Measurements from ENCODE around the gene MAGEA6.
A peak's percentile ranks its signal among the peaks of the same experiment; 100 is the strongest.
"Not testable (repeated sequence)": the region's sequence is repeated elsewhere in the genome, so short reads cannot be mapped to it uniquely, and the experiment has no call there.

The MAGEA6 gene, protein sequence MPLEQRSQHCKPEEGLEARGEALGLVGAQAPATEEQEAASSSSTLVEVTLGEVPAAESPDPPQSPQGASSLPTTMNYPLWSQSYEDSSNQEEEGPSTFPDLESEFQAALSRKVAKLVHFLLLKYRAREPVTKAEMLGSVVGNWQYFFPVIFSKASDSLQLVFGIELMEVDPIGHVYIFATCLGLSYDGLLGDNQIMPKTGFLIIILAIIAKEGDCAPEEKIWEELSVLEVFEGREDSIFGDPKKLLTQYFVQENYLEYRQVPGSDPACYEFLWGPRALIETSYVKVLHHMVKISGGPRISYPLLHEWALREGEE

DNA sequence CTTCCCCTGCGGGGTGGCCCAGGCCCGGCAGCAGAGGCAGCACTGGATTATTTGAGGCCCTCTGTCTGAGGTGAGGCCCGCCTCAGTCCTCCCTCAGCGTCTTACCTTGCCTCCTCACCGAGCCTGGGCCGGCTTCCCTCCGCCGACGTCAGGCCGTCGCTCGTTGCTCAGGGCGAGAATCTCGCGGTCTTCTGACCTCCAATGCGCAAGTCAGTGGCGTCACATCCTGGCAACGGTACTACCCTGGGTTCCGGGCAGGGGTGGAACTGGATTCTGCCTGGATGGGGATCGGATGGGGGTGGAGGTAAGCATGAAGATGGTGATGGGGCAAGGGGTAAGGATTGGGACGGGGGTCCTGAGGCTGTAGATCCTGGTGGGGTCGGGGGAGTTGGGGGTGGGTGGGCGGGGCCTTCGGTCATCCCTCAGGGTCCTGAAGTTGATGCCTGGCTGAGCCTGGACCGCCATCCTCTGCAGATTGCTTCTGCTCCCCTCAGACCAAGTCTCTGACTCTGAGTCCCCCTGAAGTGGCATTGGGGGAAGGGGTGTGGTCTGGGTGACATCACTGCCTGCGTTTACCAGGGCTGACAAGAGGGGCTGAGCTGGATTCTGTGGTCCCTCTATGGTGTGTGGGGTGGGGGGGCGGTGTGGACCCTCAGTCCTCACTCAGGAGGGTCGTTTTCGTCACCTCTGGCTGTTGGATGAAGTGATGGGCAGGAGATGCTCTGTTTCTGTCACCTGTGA is at the start of gene MAGEA6:
Gene MAGEA6, minus strand, starts transcription at position 141 of the 741 bp plus-strand sequence. CDS start 2,039 bp downstream, outside the sequence.
- not testable (repeated sequence) for TF ChIP-seq FOXM1 (IDR thresholded peaks at IDR 0.05; ENCODE audit: borderline replicate concordance, low read depth); TCF12 (IDR thresholded peaks at IDR 0.05; ENCODE audit: low read depth); TAF1 (IDR thresholded peaks at IDR 0.05; ENCODE audit: low read depth)

- TF ChIP-seq YY1 (IDR thresholded peaks at IDR 0.05; ENCODE audit: low read depth) (no peak), USF1 (IDR thresholded peaks at IDR 0.05) (no peak), TEAD4 (IDR thresholded peaks at IDR 0.05) (no peak), EGR1 (IDR thresholded peaks at IDR 0.05) (no peak), CEBPB (IDR thresholded peaks at IDR 0.05) (no peak), REST (IDR thresholded peaks at IDR 0.05; ENCODE audit: low read depth) (no peak)
Observed at GRCh38 chrX:152819266-152819665, 49.8 kb upstream of the MAGEA6 start.

DNA sequence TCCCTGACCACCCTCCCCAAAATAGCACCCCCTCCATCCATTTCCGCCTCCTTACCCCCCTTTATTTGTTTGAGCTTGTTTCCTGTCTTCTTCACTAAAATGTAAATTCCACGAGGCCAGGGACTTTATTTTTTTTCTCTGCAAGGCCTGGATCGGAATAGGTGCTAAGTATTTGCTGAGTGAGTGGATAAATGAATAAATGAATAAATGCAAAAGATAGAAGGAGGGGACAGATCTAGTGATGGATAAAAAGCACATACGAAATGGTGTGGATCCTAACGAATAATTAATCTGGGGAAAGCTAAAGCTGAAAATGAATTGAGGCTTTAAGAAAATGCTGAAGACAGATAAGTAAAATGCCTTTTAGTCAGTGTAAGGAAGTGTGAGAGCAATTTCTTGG is 48.9 kb upstream of the MAGEA6 start:
- TF ChIP-seq RAD21 (IDR thresholded peaks at IDR 0.05; ENCODE audit: low read depth) (no peak), NFIC (IDR thresholded peaks at IDR 0.05) (no peak), USF1 (IDR thresholded peaks at IDR 0.05) (no peak), REST (IDR thresholded peaks at IDR 0.05; ENCODE audit: low read depth) (no peak), TCF12 (IDR thresholded peaks at IDR 0.05; ENCODE audit: low read depth) (no peak), TEAD4 (IDR thresholded peaks at IDR 0.05) (no peak), CREB1 (IDR thresholded peaks at IDR 0.05; ENCODE audit: low read depth) (no peak), EP300 (IDR thresholded peaks at IDR 0.05; ENCODE audit: borderline replicate concordance) (no peak), MAX (IDR thresholded peaks at IDR 0.05) (no peak), CEBPB (IDR thresholded peaks at IDR 0.05) (no peak), TAF1 (IDR thresholded peaks at IDR 0.05; ENCODE audit: low read depth) (no peak), FOXM1 (IDR thresholded peaks at IDR 0.05; ENCODE audit: borderline replicate concordance, low read depth) (no peak)

DNA sequence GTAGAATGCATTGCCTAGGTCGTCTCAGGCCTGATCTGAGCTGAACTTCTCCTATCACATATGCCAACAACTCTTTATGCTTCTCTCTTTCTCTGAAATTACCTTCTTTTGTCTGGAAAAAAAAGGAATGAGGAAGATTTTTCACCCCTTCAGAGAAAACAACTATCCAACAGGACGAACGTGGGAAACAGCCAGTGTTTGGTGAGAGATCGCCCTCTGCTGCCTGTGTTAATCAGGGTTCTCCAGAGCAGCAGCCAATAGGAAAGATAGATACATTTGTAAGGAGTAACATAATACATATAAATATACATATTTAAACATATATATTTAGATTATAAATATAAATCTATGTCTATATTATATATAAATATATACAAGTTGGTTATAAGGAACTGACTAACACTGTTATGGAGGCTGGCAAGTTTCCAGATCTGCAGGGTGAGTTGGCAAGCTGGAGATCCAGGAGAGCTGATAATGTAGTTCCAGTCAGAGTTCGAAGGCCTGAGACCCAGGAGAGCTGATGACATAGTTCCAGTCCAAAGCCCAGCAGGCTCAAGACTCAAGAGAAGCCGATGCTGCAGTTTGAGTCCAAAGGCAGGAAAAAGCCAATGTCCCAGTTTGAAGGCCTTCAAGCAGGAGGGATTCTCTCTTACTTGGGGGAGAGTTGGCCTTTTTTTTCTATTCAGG is 47.7 kb upstream of the MAGEA6 start:
- TF ChIP-seq RAD21 (IDR thresholded peaks at IDR 0.05; ENCODE audit: low read depth) = peak; percentile 50
- no peak for TF ChIP-seq FOXM1 (IDR thresholded peaks at IDR 0.05; ENCODE audit: borderline replicate concordance, low read depth)
- TF ChIP-seq TCF12 (IDR thresholded peaks at IDR 0.05; ENCODE audit: low read depth) = no peak
- TF ChIP-seq YY1 (IDR thresholded peaks at IDR 0.05; ENCODE audit: low read depth) = no peak

- TF ChIP-seq NFIC (IDR thresholded peaks at IDR 0.05) (no peak), MAX (IDR thresholded peaks at IDR 0.05) (no peak), TAF1 (IDR thresholded peaks at IDR 0.05; ENCODE audit: low read depth) (no peak), EGR1 (IDR thresholded peaks at IDR 0.05) (no peak), EP300 (IDR thresholded peaks at IDR 0.05; ENCODE audit: borderline replicate concordance) (no peak), USF1 (IDR thresholded peaks at IDR 0.05) (no peak), TEAD4 (IDR thresholded peaks at IDR 0.05) (no peak), ZBTB7A (IDR thresholded peaks at IDR 0.05; ENCODE audit: low read depth) (no peak), YY1 (IDR thresholded peaks at IDR 0.05; ENCODE audit: low read depth) (no peak), RAD21 (IDR thresholded peaks at IDR 0.05; ENCODE audit: low read depth) (no peak), REST (IDR thresholded peaks at IDR 0.05; ENCODE audit: low read depth) (no peak), FOXM1 (IDR thresholded peaks at IDR 0.05; ENCODE audit: borderline replicate concordance, low read depth) (no peak), CREB1 (IDR thresholded peaks at IDR 0.05; ENCODE audit: low read depth) (no peak), TCF12 (IDR thresholded peaks at IDR 0.05; ENCODE audit: low read depth) (no peak), CEBPB (IDR thresholded peaks at IDR 0.05) (no peak)
Observed at GRCh38 chrX:152814048-152814447, 44.6 kb upstream of the MAGEA6 start.
